Measurements from ENCODE around the gene AMBP.

DNA sequence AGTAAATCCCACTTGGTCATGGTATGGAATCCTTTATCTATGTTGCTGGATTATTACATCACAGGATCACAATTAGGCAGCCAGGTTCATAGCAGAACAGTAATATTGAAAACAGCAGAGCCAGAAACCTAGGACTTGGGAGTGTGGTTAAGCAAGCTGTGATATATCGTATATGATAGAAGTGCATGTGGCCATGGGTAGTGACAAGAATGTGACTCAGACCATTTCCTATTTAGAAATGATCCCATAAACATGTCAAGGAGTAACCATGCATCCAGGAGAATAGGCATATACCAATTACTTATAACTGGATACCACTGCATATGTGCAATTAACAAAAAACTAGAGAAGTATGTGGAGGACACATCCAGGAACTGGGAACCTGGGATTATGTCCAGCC, 31.2 kb downstream of the AMBP start:
- no peak for TF ChIP-seq CTCF (IDR thresholded peaks at IDR 0.05)
- no peak for TF ChIP-seq POLR2A (IDR thresholded peaks at IDR 0.05)
